GM12878 (cell line): Measurements from ENCODE around the gene PPT1. TPM values are rescaled to one million over a fixed set of nuclear protein-coding genes. Genes with fewer than 3 reads are reported as not detected.

Source experiments
- ATAC-seq: fragments of 200-7000 bp; cut with Tn5 transposase; 3 replicates; pipeline ENCODE4 v1.9.1; 2020; ENCODE audit warnings: mild to moderate bottlenecking, moderate library complexity
- BruUV-seq: library from RNA; stranded (reverse); fragments of 400-500 nt; replicated peaks from 2 replicates; lab custom pipeline; 2021; lab: Mats Ljungman, UMichigan
- CTCF ChIA-PET: fragments of 300-600 bp; sonication (Branson Sonifier 250); formaldehyde crosslinking; extraction: SDS; loops from one replicate; lab custom pipeline; 2021; ENCODE audit warnings: inconsistent platforms; lab: Yijun Ruan, JAX
- POLR2A ChIA-PET: fragments of 350-600 bp; formaldehyde crosslinking; extraction: SDS; loops from one replicate; lab custom pipeline; 2021; ENCODE audit warnings: inconsistent platforms; lab: Charles Lee
- RAD21 ChIA-PET: fragments of 300-600 bp; sonication (Branson Sonifier 250); formaldehyde crosslinking; loops from one replicate; lab custom pipeline; 2023; ENCODE audit warnings: antibody characterized with exemption; ENCODE audit not compliant: unreplicated experiment; lab: Charles Lee
- SMC1A ChIA-PET: fragments of 300-600 bp; sonication (Branson Sonifier 250); formaldehyde crosslinking; loops from one replicate; lab custom pipeline; 2023; ENCODE audit not compliant: unreplicated experiment, uncharacterized antibody; lab: Charles Lee
- DNase-seq: peaks from one replicate; pipeline ENCODE4 v3.0.0-alpha.2; 2011; ENCODE audit warnings: low read depth, low spot score
- FAIRE-seq: peaks from 3 replicates; lab custom pipeline; 2011; peaks lifted over from hg19 to GRCh38; lab: Jason Lieb, UNC
- H2AFZ ChIP-seq: 2 replicates; pipeline ENCODE4 v1.6.0; 2011; ENCODE audit warnings: low read depth, low read length, control low read depth; ENCODE audit not compliant: control insufficient read depth
- H3K27ac ChIP-seq: 2 replicates; pipeline ENCODE4 v1.5.1; 2011; ENCODE audit warnings: control low read depth; ENCODE audit not compliant: control insufficient read depth, insufficient read depth
- H3K27me3 ChIP-seq, 2 experiments: replicated peaks in 1 of 2; 2 replicates each; pipeline versions ENCODE4 v1.6.0 to v1.6.1; 2011; ENCODE audit warnings: low read length in 1 of 2; ENCODE audit not compliant: control insufficient read depth in 2 of 2, insufficient read depth in 2 of 2
- H3K36me3 ChIP-seq, 2 experiments: 2 replicates each; pipeline ENCODE4 v1.5.1; 2011; ENCODE audit warnings: low read length in 1 of 2; ENCODE audit not compliant: control insufficient read depth in 2 of 2, insufficient read depth in 2 of 2
- H3K4me1 ChIP-seq: 2 replicates; pipeline ENCODE4 v1.6.1; 2011; ENCODE audit warnings: mild to moderate bottlenecking, low read length, moderate library complexity, mixed read lengths; ENCODE audit not compliant: control insufficient read depth, insufficient read depth
- H3K4me2 ChIP-seq: 2 replicates; pipeline ENCODE4 v1.6.0; 2011; ENCODE audit warnings: control low read depth; ENCODE audit not compliant: control insufficient read depth, insufficient read depth
- H3K4me3 ChIP-seq: fragments of 200-600 bp; sonication (generic); 2 replicates; pipeline ENCODE4 v1.5.1; 2016
- H3K79me2 ChIP-seq: 2 replicates; pipeline ENCODE4 v1.6.0; 2011; ENCODE audit warnings: low read length; ENCODE audit not compliant: control insufficient read depth, insufficient read depth
- H3K9ac ChIP-seq: 2 replicates; pipeline ENCODE4 v1.8.0; 2011; ENCODE audit warnings: low read length, control low read depth, mixed read lengths; ENCODE audit not compliant: control insufficient read depth, insufficient read depth
- H3K9me3 ChIP-seq: replicated peaks from 3 replicates; pipeline ENCODE4 v1.5.1; 2011; ENCODE audit warnings: mild to moderate bottlenecking, low read length; ENCODE audit not compliant: control insufficient read depth, insufficient read depth
- H4K20me1 ChIP-seq: 2 replicates; pipeline ENCODE4 v1.6.0; 2011; ENCODE audit not compliant: control insufficient read depth, insufficient read depth
- CBX3 ChIP-seq: fragments of 200-600 bp; sonication (generic); IDR thresholded peaks from 2 replicates; pipeline ENCODE4 v1.6.1; 2016; ENCODE audit warnings: low read depth, borderline replicate concordance
- CUX1 ChIP-seq: IDR thresholded peaks from 2 replicates; pipeline ENCODE4 v1.6.1; 2012; ENCODE audit warnings: improper control_type of control experiment, low read depth, low read length; ENCODE audit not compliant: insufficient replicate concordance
- EED ChIP-seq: sonication (generic); IDR thresholded peaks from 2 replicates; pipeline ENCODE4 v1.6.1; 2016; ENCODE audit warnings: antibody characterized with exemption, low read depth
- ESRRA ChIP-seq: IDR thresholded peaks from 2 replicates; pipeline ENCODE4 v1.6.1; 2012; ENCODE audit warnings: mild to moderate bottlenecking, low read length, improper control_type of control experiment
- HCFC1 ChIP-seq: fragments of 150-350 bp; IDR thresholded peaks from 2 replicates; pipeline ENCODE4 v1.6.1; 2014; ENCODE audit warnings: low read length
- IKZF2 ChIP-seq, 2 experiments: fragments of 450-650 bp; IDR thresholded peaks; 2 replicates each; pipeline ENCODE4 v1.6.1; 2017; ENCODE audit warnings: mild to moderate bottlenecking in 2 of 2, moderate library complexity in 2 of 2
- LARP7 ChIP-seq: fragments of 450-650 bp; IDR thresholded peaks from 2 replicates; pipeline ENCODE4 v1.6.1; 2017; ENCODE audit warnings: mild to moderate bottlenecking
- RUNX3 ChIP-seq: IDR thresholded peaks from 2 replicates; pipeline ENCODE4 v1.6.1; 2012; ENCODE audit warnings: low read length, inconsistent platforms
- SPI1 ChIP-seq: IDR thresholded peaks from 2 replicates; pipeline ENCODE4 v1.6.1; 2011; ENCODE audit warnings: low read depth, mild to moderate bottlenecking, low read length, moderate library complexity, borderline replicate concordance; ENCODE audit not compliant: insufficient read depth
- ZBTB33 ChIP-seq: fragments of 450-650 bp; IDR thresholded peaks from 2 replicates; pipeline ENCODE4 v1.6.1; 2017; ENCODE audit warnings: mild to moderate bottlenecking
- WGBS: methylation state at CpG from one replicate; pipeline ENCODE4 v1.1.6; 2016; ENCODE audit warnings: low lambda C conversion rate; ENCODE audit not compliant: insufficient replicate concordance, insufficient coverage; ENCODE audit errors: missing lambda C conversion rate; 5-methylcytosine and 5-hydroxymethylcytosine counted together
- in situ Hi-C: fragments of 300-500 bp; cut with MboI; formaldehyde crosslinking; loops from 9 replicates; pipeline ENCODE4 v1.14.3; 2018; ENCODE audit warnings: mixed read lengths
- intact Hi-C: fragments of 100-400 bp; cut with micrococcal nuclease; formaldehyde crosslinking; loops from one replicate; pipeline ENCODE4 v1.14.2; 2022; ENCODE audit not compliant: unreplicated experiment
- polyA plus RNA-seq, 11 experiments: library from polyadenylated mRNA; depleted of rRNA in 4 of 11; unstranded in 6 of 11; stranded (reverse) in 5 of 11; fragments of >200 nt; fragmentation: Nextera tagmentation in 4 of 11; fragmentation: Illumina TruSeq in 1 of 11; extraction: Ambion mirVana in 4 of 11; extraction: Trizol in 1 of 11; gene quantifications; 1 replicate in 1 of 11; 2 replicates in 10 of 11; pipeline versions ENCODE4 v1.2.1 to v1.2.3, GENCODE V29; 2011 to 2016; ENCODE audit warnings: inconsistent platforms in 2 of 11, missing spikeins in 2 of 11, low read depth in 1 of 11
- total RNA-seq, 4 experiments: library from RNA; depleted of rRNA in 3 of 4; stranded (reverse); fragments of >200 nt in 3 of 4; fragmentation: Illumina TruSeq in 1 of 4; extraction: Trizol in 1 of 4; gene quantifications; 2 replicates each; pipeline versions ENCODE4 v1.2.1 to v1.2.3, GENCODE V29; 2013 to 2021

PPT1 gene
- total and polyA plus RNA-seq, 10 of the 15 experiments (the other 5 are each of a cell fraction or from before 2014, with no cell fraction given) = 50.4 to 147 (median 103) TPM

DNA sequence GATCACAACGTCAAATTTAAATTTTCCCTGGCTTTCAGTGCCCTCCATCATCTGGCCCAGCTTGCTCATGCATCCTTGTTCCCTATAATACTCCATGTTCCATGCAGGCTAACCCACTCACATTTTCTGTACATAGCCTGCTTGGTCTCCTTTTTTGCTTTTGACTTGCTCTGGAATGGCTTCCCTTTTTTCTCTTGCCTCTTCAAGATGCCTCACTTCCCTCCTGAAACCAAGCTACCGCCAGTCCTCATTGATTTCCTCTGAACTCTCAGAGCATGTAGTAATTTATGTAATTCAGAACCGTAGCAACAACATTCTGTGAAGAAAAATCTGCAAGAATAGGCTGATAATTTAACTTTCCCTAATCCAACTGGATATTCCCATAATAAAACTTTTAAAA lies 46.2 kb downstream of the PPT1 start:
- peaks cover 93% of the 10 kb centered on the region for H3K79me2 ChIP-seq
- peak overlapping the region; percentile 53; the same call in 1 of the 2 replicates for H3K27ac ChIP-seq
- peaks cover 3% of the 10 kb centered on the region for H4K20me1 ChIP-seq
- H3K4me2 ChIP-seq = peak overlapping the region; percentile 63
- no peak overlapping the region for H3K4me3 ChIP-seq
- no peaks in the 10 kb centered on the region for H3K9me3 ChIP-seq
- H3K36me3 ChIP-seq = peaks cover 0 to 18% of the 10 kb centered on the region in 2 experiments; a peak in 3 of 4 replicates
- no peak overlapping the region for H2AFZ ChIP-seq
- peak overlapping the region; percentile 22; the same call in 1 of the 2 replicates for H3K9ac ChIP-seq
- RAD21 ChIA-PET = interaction anchor here (1.3 to 1.6 kb wide), 3 partner anchors 10 to 131 kb away, joined by 3 to 8 read pairs (median 4); no protein-coding TSS in a partner anchor
- no peak for FAIRE-seq
- H3K4me1 ChIP-seq = peaks cover 36% of the 10 kb centered on the region
- H3K27me3 ChIP-seq = no peaks in the 10 kb centered on the region
- peak; percentile 40 for ATAC-seq
- POLR2A ChIA-PET = interaction anchor here (0.5 to 3.3 kb wide), 5 partner anchors 9 to 888 kb away, joined by 3 to 25 read pairs (median 6); partner anchors contain the start of gene CAP1
- CTCF ChIA-PET = interaction anchor here (0.8 to 2.5 kb wide), 9 partner anchors 9 to 287 kb away, joined by 3 to 8 read pairs (median 6); no protein-coding TSS in a partner anchor
- DNase-seq = no peak
- 19% methylated on average over 3 of the region's 3 CpGs for WGBS
- in situ Hi-C loops = no loop called here
- TF ChIP-seq CBX3 (no peak), IKZF2 (IDR thresholded peaks at IDR 0.05) (peak in 1 of 2 experiments; percentile 34; a peak in 1 of 4 replicates), EED (0 out of 2 replicates have a peak, but pooled peaks have one; percentile 25), SPI1 (peak; percentile 87), LARP7 (no peak), ESRRA (no peak), HCFC1 (no peak), CUX1 (no peak), ZBTB33 (no peak), RUNX3 (0 out of 2 replicates have a peak, but pooled peaks have one; percentile 14)
- TF ChIP-seq, all 136 proteins: peak for 4
- BruUV-seq = no TSS peak
- intact Hi-C loops = no loop called here
- SMC1A ChIA-PET = interaction anchor here (0.6 to 4.1 kb wide), 7 partner anchors 8 to 214 kb away, joined by 3 to 18 read pairs (median 5); partner anchors contain the start of gene CAP1
